OCI-LY3 (cell line): Measurements from ENCODE around the gene FREM2.
A peak's percentile ranks its signal among the peaks of the same experiment; 100 is the strongest.

Source experiments
- H2AFZ ChIP-seq: fragments of 200-600, 300-600 bp; shearing (Covaris generic); 2 replicates; pipeline ENCODE4 v1.6.0; 2014; ENCODE audit warnings: antibody characterized with exemption, low read depth, low read length
- H3K27ac ChIP-seq: fragments of 200-600, 300-600 bp; sonication (generic); 2 replicates; pipeline ENCODE4 v1.5.1; 2014; ENCODE audit warnings: mild to moderate bottlenecking, low read length, moderate library complexity, mixed read lengths
- H3K27me3 ChIP-seq: fragments of 200-600, 300-600 bp; sonication (generic); 2 replicates; pipeline ENCODE4 v1.6.1; 2014; ENCODE audit warnings: low read depth, low read length, mixed read lengths
- H3K36me3 ChIP-seq: fragments of 200-600, 300-600 bp; sonication (generic); replicated peaks from 2 replicates; pipeline ENCODE3; 2014; ENCODE audit warnings: low read depth, low read length, mixed read lengths
- H3K4me1 ChIP-seq: fragments of 300-600, 200-600 bp; sonication (generic); 2 replicates; pipeline ENCODE4 v1.6.1; 2014; ENCODE audit warnings: low read length, mixed read lengths
- H3K4me2 ChIP-seq: fragments of 200-600, 300-600 bp; sonication (generic); 2 replicates; pipeline ENCODE4 v1.6.1; 2014; ENCODE audit warnings: low read length, mixed read lengths
- H3K4me3 ChIP-seq: fragments of 300-600, 200-600 bp; sonication (generic); 2 replicates; pipeline ENCODE4 v1.5.1; 2014; ENCODE audit warnings: antibody characterized with exemption, mild to moderate bottlenecking, low read length, moderate library complexity
- H3K79me2 ChIP-seq: fragments of 300-600, 200-600 bp; shearing (Covaris generic); 2 replicates; pipeline ENCODE4 v1.6.1; 2014; ENCODE audit warnings: mild to moderate bottlenecking, low read length, mixed read lengths
- H3K9ac ChIP-seq: fragments of 300-600, 200-600 bp; shearing (Covaris generic); 2 replicates; pipeline ENCODE4 v1.6.0; 2014; ENCODE audit warnings: mild to moderate bottlenecking, low read length, moderate library complexity
- H3K9me3 ChIP-seq: fragments of 200-600, 300-600 bp; shearing (Covaris generic); 2 replicates; pipeline ENCODE4 v1.6.1; 2014; ENCODE audit warnings: low read length, mixed read lengths; ENCODE audit not compliant: insufficient read depth
- H4K20me1 ChIP-seq: fragments of 200-600, 300-600 bp; sonication (generic); 2 replicates; pipeline ENCODE4 v1.6.1; 2016; ENCODE audit warnings: low read length, mixed read lengths; ENCODE audit not compliant: insufficient read depth
- EZH2phosphoT487 ChIP-seq: fragments of 200-600 bp; shearing (Covaris generic); IDR thresholded peaks from 2 replicates; pipeline ENCODE4 v1.6.1; 2018; ENCODE audit warnings: antibody characterized with exemption, mixed run types, low read depth
- TF ChIP-seq, protein P1 (sequence below): fragments of 200-600, 300-600 bp; sonication (generic); IDR thresholded peaks from 2 replicates; pipeline ENCODE4 v1.5.1; 2014; ENCODE audit warnings: antibody characterized with exemption, low read length, low read depth

The FREM2 gene

DNA sequence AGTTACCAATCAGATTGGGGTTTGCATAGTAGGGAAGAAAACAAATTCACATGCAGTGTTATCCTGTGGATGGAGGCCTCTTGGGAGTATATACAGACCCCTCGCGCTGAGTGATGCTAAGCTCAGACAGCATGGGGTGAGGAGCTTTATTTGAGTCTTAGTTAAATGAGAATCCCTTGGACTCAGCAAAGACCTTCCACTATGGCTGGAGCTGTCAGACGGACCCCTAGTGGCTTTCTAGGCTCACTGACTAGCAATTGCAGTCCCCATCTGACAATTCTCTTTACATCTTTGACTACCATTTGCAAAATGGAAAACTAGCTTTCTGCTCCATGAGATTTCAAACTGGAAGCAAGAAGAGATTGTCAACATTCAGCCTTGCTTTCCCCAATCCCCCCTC lies 213.3 kb downstream of the FREM2 start:
- no peak for TF ChIP-seq EZH2phosphoT487
- TF ChIP-seq, protein P1, sequence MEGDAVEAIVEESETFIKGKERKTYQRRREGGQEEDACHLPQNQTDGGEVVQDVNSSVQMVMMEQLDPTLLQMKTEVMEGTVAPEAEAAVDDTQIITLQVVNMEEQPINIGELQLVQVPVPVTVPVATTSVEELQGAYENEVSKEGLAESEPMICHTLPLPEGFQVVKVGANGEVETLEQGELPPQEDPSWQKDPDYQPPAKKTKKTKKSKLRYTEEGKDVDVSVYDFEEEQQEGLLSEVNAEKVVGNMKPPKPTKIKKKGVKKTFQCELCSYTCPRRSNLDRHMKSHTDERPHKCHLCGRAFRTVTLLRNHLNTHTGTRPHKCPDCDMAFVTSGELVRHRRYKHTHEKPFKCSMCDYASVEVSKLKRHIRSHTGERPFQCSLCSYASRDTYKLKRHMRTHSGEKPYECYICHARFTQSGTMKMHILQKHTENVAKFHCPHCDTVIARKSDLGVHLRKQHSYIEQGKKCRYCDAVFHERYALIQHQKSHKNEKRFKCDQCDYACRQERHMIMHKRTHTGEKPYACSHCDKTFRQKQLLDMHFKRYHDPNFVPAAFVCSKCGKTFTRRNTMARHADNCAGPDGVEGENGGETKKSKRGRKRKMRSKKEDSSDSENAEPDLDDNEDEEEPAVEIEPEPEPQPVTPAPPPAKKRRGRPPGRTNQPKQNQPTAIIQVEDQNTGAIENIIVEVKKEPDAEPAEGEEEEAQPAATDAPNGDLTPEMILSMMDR, result 0 out of 2 replicates have a peak, but pooled peaks have one; percentile 11

GRCh38 chr13:38902551-38902950 lies 215.7 kb downstream of the FREM2 start:
- Histone ChIP-seq H3K27me3 (no peaks in the 10 kb centered on the region), H3K27ac (no peak overlapping the region)
- no peak for TF ChIP-seq EZH2phosphoT487
- TF ChIP-seq, protein P1, result no peak

More for the DNA sequence above, 213.3 kb downstream of the FREM2 start:
- H3K4me3 ChIP-seq, result no peak overlapping the region
- no peak overlapping the region for H3K27ac ChIP-seq
- H3K79me2 ChIP-seq, result no peaks in the 10 kb centered on the region
- H3K36me3 ChIP-seq, result no peaks in the 10 kb centered on the region
- no peak overlapping the region for H3K9ac ChIP-seq
- no peaks in the 10 kb centered on the region for H4K20me1 ChIP-seq
- H2AFZ ChIP-seq, result no peak overlapping the region
- no peaks in the 10 kb centered on the region for H3K9me3 ChIP-seq
- H3K27me3 ChIP-seq, result no peaks in the 10 kb centered on the region
- H3K4me1 ChIP-seq, result no peaks in the 10 kb centered on the region
- no peak overlapping the region for H3K4me2 ChIP-seq

GRCh38 chr13:38905081-38905480 lies 218.2 kb downstream of the FREM2 start:
- TF ChIP-seq EZH2phosphoT487, result no peak
- TF ChIP-seq, protein P1, result no peak
- H3K9ac ChIP-seq, result no peak overlapping the region
- no peak overlapping the region for H3K4me3 ChIP-seq
- no peaks in the 10 kb centered on the region for H3K27me3 ChIP-seq
- no peaks in the 10 kb centered on the region for H3K79me2 ChIP-seq
- H3K9me3 ChIP-seq, result no peaks in the 10 kb centered on the region
- H2AFZ ChIP-seq, result no peak overlapping the region
- no peaks in the 10 kb centered on the region for H4K20me1 ChIP-seq
- H3K4me2 ChIP-seq, result no peak overlapping the region
- no peak overlapping the region for H3K27ac ChIP-seq
- no peaks in the 10 kb centered on the region for H3K36me3 ChIP-seq
- no peaks in the 10 kb centered on the region for H3K4me1 ChIP-seq

More at GRCh38 chr13:38902551-38902950, 215.7 kb downstream of the FREM2 start:
- Histone ChIP-seq H2AFZ (no peak overlapping the region), H3K4me1 (no peaks in the 10 kb centered on the region), H3K9me3 (no peaks in the 10 kb centered on the region), H3K79me2 (no peaks in the 10 kb centered on the region), H3K9ac (no peak overlapping the region), H3K4me2 (no peak overlapping the region), H4K20me1 (no peaks in the 10 kb centered on the region), H3K36me3 (no peaks in the 10 kb centered on the region), H3K4me3 (no peak overlapping the region)

- no peak overlapping the region for H3K27ac ChIP-seq
- TF ChIP-seq EZH2phosphoT487, result no peak
- TF ChIP-seq, protein P1, result no peak
- H3K9ac ChIP-seq, result no peak overlapping the region
- no peaks in the 10 kb centered on the region for H3K9me3 ChIP-seq
- no peaks in the 10 kb centered on the region for H3K79me2 ChIP-seq
- H3K27me3 ChIP-seq, result peaks cover 7% of the 10 kb centered on the region; the same call in 1 of the 2 replicates
- H2AFZ ChIP-seq, result no peak overlapping the region
- no peak overlapping the region for H3K4me3 ChIP-seq
- no peak overlapping the region for H3K4me2 ChIP-seq
- no peaks in the 10 kb centered on the region for H3K36me3 ChIP-seq
- no peaks in the 10 kb centered on the region for H3K4me1 ChIP-seq
- no peaks in the 10 kb centered on the region for H4K20me1 ChIP-seq
Observed at GRCh38 chr13:38905861-38906260, 219.0 kb downstream of the FREM2 start.
